Measurements from ENCODE around the gene ARHGAP15.

GRCh38 chr2:143532061-143532460 lies 402.8 kb downstream of the ARHGAP15 start:
- no peak for TF ChIP-seq EZH2 (IDR thresholded peaks at IDR 0.05; ENCODE audit: insufficient read depth, poor library complexity, severe bottlenecking)
- TF ChIP-seq EZH2phosphoT487 (IDR thresholded peaks at IDR 0.05; ENCODE audit: insufficient read depth, low read depth) = no peak
